ACC112 (cell line): ENCODE data around the gene BRD1.

Source experiments
- H2AFZ ChIP-seq: fragments of 200-600 bp; sonication (generic); one replicate; pipeline ENCODE4 v1.6.0; 2017; ENCODE audit warnings: antibody characterized with exemption, low read length; ENCODE audit not compliant: unreplicated experiment
- H3K27ac ChIP-seq: fragments of 200-600 bp; sonication (generic); 2 replicates; pipeline ENCODE4 v1.5.1; 2014; ENCODE audit warnings: low read depth, mild to moderate bottlenecking, antibody characterized with exemption, low read length, moderate library complexity
- H3K27me3 ChIP-seq: fragments of 200-600 bp; sonication (generic); 2 replicates; pipeline ENCODE4 v1.6.1; 2014; ENCODE audit warnings: mild to moderate bottlenecking, antibody characterized with exemption, low read length, moderate library complexity, mixed read lengths; ENCODE audit not compliant: insufficient read depth
- H3K36me3 ChIP-seq: fragments of 200-600 bp; sonication (generic); 2 replicates; pipeline ENCODE4 v1.6.1; 2016; ENCODE audit warnings: mild to moderate bottlenecking, antibody characterized with exemption, low read length, moderate library complexity, mixed read lengths; ENCODE audit not compliant: insufficient read depth
- H3K4me1 ChIP-seq: fragments of 200-600 bp; sonication (generic); one replicate; pipeline ENCODE4 v1.6.1; 2016; ENCODE audit warnings: low read length, mixed read lengths; ENCODE audit not compliant: insufficient read depth, unreplicated experiment, control insufficient read depth
- H3K4me3 ChIP-seq: fragments of 200-600 bp; sonication (generic); 2 replicates; pipeline ENCODE4 v1.5.1; 2014; ENCODE audit warnings: mild to moderate bottlenecking, low read depth, low read length
- H3K79me2 ChIP-seq: fragments of 200-600 bp; sonication (generic); one replicate; pipeline ENCODE4 v1.6.0; 2016; ENCODE audit warnings: low read length; ENCODE audit not compliant: control insufficient read depth, unreplicated experiment, insufficient read depth

The BRD1 gene

GRCh38 chr22:49780698-49781288 is 46.9 kb downstream of the BRD1 start:
- Histone ChIP-seq H3K27me3 (no peaks in the 10 kb centered on the region), H3K27ac (no peak overlapping the region), H2AFZ (no peak overlapping the region), H3K36me3 (no peaks in the 10 kb centered on the region), H3K4me3 (no peak overlapping the region), H3K79me2 (peaks cover 25% of the 10 kb centered on the region), H3K4me1 (no peaks in the 10 kb centered on the region)

- H3K4me3 ChIP-seq: no peak overlapping the region
- peaks cover 25% of the 10 kb centered on the region for H3K79me2 ChIP-seq
- H3K27ac ChIP-seq: no peak overlapping the region
- no peaks in the 10 kb centered on the region for H3K27me3 ChIP-seq
- no peaks in the 10 kb centered on the region for H3K4me1 ChIP-seq
- H2AFZ ChIP-seq: no peak overlapping the region
- H3K36me3 ChIP-seq: no peaks in the 10 kb centered on the region
Measured at GRCh38 chr22:49779853-49780697, 47.6 kb downstream of the BRD1 start.

- Histone ChIP-seq H3K4me3 (no peak overlapping the region), H3K79me2 (peaks cover 19% of the 10 kb centered on the region), H3K27me3 (no peaks in the 10 kb centered on the region), H3K4me1 (no peaks in the 10 kb centered on the region), H3K27ac (no peak overlapping the region), H3K36me3 (no peaks in the 10 kb centered on the region), H2AFZ (no peak overlapping the region)
Measured at GRCh38 chr22:49779211-49779610, 48.5 kb downstream of the BRD1 start.

GRCh38 chr22:49777569-49778249 is 50.0 kb downstream of the BRD1 start:
- Histone ChIP-seq H3K27me3 (no peaks in the 10 kb centered on the region), H3K36me3 (no peaks in the 10 kb centered on the region), H3K79me2 (peaks cover 13% of the 10 kb centered on the region), H3K4me3 (no peak overlapping the region), H3K27ac (no peak overlapping the region), H3K4me1 (no peaks in the 10 kb centered on the region), H2AFZ (no peak overlapping the region)

- Histone ChIP-seq H3K27me3 (no peaks in the 10 kb centered on the region), H2AFZ (no peak overlapping the region), H3K27ac (no peak overlapping the region), H3K36me3 (no peaks in the 10 kb centered on the region), H3K4me1 (no peaks in the 10 kb centered on the region), H3K4me3 (no peak overlapping the region), H3K79me2 (peaks cover 13% of the 10 kb centered on the region)
Measured at GRCh38 chr22:49776891-49777290, 50.8 kb downstream of the BRD1 start.

- no peaks in the 10 kb centered on the region for H3K27me3 ChIP-seq
- H3K36me3 ChIP-seq: no peaks in the 10 kb centered on the region
- H3K4me1 ChIP-seq: no peaks in the 10 kb centered on the region
- H2AFZ ChIP-seq: no peak overlapping the region
- H3K4me3 ChIP-seq: no peak overlapping the region
- peaks cover 10% of the 10 kb centered on the region for H3K79me2 ChIP-seq
- H3K27ac ChIP-seq: no peak overlapping the region
Measured at GRCh38 chr22:49775867-49776511, 51.7 kb downstream of the BRD1 start.

GRCh38 chr22:49775191-49775866 is 52.3 kb downstream of the BRD1 start:
- Histone ChIP-seq H3K27ac (no peak overlapping the region), H3K27me3 (no peaks in the 10 kb centered on the region), H3K4me3 (no peak overlapping the region), H3K4me1 (no peaks in the 10 kb centered on the region), H3K79me2 (peaks cover 4% of the 10 kb centered on the region), H3K36me3 (no peaks in the 10 kb centered on the region), H2AFZ (no peak overlapping the region)

- no peak overlapping the region for H3K27ac ChIP-seq
- H3K4me3 ChIP-seq: no peak overlapping the region
- H3K79me2 ChIP-seq: no peaks in the 10 kb centered on the region
- no peak overlapping the region for H2AFZ ChIP-seq
- no peaks in the 10 kb centered on the region for H3K27me3 ChIP-seq
- no peaks in the 10 kb centered on the region for H3K36me3 ChIP-seq
- H3K4me1 ChIP-seq: no peaks in the 10 kb centered on the region
Measured at GRCh38 chr22:49774499-49775151, 53.0 kb downstream of the BRD1 start.

- no peak overlapping the region for H3K4me3 ChIP-seq
- no peaks in the 10 kb centered on the region for H3K27me3 ChIP-seq
- H2AFZ ChIP-seq: no peak overlapping the region
- no peaks in the 10 kb centered on the region for H3K4me1 ChIP-seq
- H3K36me3 ChIP-seq: no peaks in the 10 kb centered on the region
- H3K27ac ChIP-seq: no peak overlapping the region
- no peaks in the 10 kb centered on the region for H3K79me2 ChIP-seq
Measured at GRCh38 chr22:49774046-49774445, 53.6 kb downstream of the BRD1 start.

GRCh38 chr22:49773531-49773930 is 54.1 kb downstream of the BRD1 start:
- Histone ChIP-seq H3K27me3 (no peaks in the 10 kb centered on the region), H3K4me3 (no peak overlapping the region), H3K36me3 (no peaks in the 10 kb centered on the region), H3K4me1 (no peaks in the 10 kb centered on the region), H2AFZ (no peak overlapping the region), H3K79me2 (no peaks in the 10 kb centered on the region), H3K27ac (no peak overlapping the region)
